ENCODE data around the gene XIRP1.
A peak's percentile ranks its signal among the peaks of the same experiment; 100 is the strongest.
"Not testable (repeated sequence)": the region's sequence is repeated elsewhere in the genome, so short reads cannot be mapped to it uniquely, and the experiment has no call there.

XIRP1 gene

GRCh38 chr3:39192490-39193092, at the start of gene XIRP1:
Gene XIRP1, minus strand, starts transcription at chr3:39192595. Its CDS starts 3,150 bp downstream, at chr3:39189445.
- peak; percentile 52 for DNase-seq

DNA sequence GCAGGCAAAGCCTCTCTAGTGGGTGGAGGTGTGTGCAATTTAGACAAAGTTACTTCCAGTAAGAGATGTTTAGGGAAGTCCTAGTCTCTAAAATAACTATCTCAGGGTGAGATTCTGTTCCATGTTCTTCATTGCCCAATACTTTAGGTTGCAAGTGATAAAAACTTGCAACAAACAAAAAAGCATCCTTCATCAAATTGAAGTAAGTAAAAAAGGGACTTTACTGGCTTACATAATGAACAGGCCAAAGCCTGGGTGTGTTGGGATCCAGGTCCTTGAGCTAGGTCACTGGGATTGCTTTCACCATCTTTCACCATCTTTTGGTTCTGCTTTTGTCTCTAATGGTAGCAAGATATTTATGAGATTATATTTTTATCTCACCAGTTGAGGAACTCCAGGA, 49.2 kb upstream of the XIRP1 start:
- no peak for DNase-seq

GRCh38 chr3:39237027-39237426, 44.6 kb upstream of the XIRP1 start:
- no peak for DNase-seq

- DNase-seq, result no peak
These were observed 42.3 kb upstream of the XIRP1 start for GRCh38 chr3:39234651-39235050.

GRCh38 chr3:39232859-39233258, 40.5 kb upstream of the XIRP1 start:
- no peak for DNase-seq

- DNase-seq, result no peak
These were observed 38.1 kb upstream of the XIRP1 start for GRCh38 chr3:39230453-39230852.

- DNase-seq, result no peak
These were observed 36.1 kb upstream of the XIRP1 start for GRCh38 chr3:39228496-39228895.

- not testable (repeated sequence) for DNase-seq
These were observed 35.2 kb upstream of the XIRP1 start for GRCh38 chr3:39227596-39227995.

GRCh38 chr3:39226106-39226741, 33.8 kb upstream of the XIRP1 start:
- no peak for DNase-seq

GRCh38 chr3:39224288-39224687, 31.9 kb upstream of the XIRP1 start:
- DNase-seq, result no peak

- no peak for DNase-seq
These were observed 30.5 kb upstream of the XIRP1 start for GRCh38 chr3:39222939-39223338.

- no peak for DNase-seq
These were observed 30.1 kb upstream of the XIRP1 start for GRCh38 chr3:39222462-39222861.

GRCh38 chr3:39221141-39221530, 28.7 kb upstream of the XIRP1 start:
- no peak for DNase-seq

- no peak for DNase-seq
These were observed 28.2 kb upstream of the XIRP1 start for GRCh38 chr3:39220407-39221140.

- no peak for DNase-seq
These were observed 27.3 kb upstream of the XIRP1 start for GRCh38 chr3:39219702-39220101.

GRCh38 chr3:39216176-39216790, 23.9 kb upstream of the XIRP1 start:
- DNase-seq, result no peak

GRCh38 chr3:39213613-39214012, 21.2 kb upstream of the XIRP1 start:
- no peak for DNase-seq

DNA sequence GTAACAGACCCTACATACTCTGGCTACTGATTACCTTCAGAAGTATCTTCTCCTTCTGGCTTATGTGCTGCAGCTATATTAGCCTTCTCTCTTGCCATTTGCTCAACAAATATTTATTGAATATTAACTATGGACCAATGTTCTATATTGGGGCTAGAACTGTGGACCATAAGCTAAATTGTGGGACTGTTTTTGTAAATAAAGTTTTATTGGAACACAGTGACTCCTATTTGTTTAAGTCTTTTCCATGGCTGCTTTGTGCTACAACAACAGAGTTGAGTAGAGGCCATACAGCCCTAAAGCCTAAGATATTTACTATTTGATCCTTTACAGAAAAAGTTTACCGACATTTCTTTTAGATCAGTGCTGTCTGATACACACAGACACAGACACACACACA, 20.3 kb upstream of the XIRP1 start:
- no peak for DNase-seq

DNA sequence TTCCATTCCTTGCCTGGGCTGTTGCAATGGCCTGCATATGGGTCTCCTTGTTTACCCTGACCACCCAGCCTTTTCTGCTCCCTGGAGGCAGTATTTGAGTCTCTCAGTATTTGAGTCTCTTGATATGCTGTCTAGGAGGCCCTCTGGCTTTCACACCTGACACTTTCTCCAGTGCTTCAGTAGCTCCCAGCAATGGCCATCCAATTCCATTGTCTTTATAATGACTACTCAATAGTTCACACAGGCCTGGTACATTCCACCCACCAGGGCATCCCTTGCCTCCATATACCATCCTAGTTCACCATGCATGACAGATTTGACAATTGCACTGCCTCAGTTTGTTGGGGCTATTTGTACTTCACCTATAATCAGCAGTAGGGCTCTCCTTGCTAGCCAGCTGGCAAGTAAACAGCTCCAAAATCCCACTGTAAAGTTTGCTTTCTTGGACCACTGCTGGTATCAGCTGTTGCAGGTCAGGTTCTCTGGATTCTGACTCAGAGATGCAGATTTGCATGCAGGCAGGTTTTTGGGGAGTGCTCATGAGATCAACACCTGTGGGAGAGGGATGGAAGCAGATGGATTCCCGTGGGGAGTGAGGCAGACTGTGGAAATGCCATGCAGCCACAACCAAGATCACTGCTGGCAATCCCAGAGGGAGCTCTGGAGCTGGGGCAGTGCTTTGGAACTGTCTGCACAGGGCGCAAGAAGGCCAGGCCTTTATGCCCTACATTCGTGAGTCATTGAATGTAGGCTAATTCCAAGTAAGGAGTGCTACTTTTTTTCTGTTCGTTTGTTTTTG, 19.1 kb upstream of the XIRP1 start:
- no peak for DNase-seq

DNA sequence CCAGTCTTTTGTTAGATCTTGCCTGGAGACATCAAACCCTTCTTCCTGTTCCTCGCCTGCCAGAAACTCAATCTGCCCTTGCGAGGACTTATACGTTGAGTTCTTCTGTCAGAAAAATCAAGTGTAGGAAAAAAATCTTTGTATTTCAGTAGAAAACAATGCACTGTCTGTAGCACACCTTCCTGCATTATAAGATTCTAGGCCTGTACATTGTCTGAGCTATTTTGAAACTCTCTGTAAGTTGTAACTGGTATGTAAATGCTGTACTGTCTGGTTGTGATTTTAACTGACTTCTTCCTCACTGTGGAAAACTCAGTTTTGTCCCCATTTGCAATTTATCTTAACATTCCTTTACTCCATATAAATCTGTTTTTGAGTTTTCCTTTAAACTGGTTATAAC, 17.7 kb upstream of the XIRP1 start:
- DNase-seq, result no peak

DNA sequence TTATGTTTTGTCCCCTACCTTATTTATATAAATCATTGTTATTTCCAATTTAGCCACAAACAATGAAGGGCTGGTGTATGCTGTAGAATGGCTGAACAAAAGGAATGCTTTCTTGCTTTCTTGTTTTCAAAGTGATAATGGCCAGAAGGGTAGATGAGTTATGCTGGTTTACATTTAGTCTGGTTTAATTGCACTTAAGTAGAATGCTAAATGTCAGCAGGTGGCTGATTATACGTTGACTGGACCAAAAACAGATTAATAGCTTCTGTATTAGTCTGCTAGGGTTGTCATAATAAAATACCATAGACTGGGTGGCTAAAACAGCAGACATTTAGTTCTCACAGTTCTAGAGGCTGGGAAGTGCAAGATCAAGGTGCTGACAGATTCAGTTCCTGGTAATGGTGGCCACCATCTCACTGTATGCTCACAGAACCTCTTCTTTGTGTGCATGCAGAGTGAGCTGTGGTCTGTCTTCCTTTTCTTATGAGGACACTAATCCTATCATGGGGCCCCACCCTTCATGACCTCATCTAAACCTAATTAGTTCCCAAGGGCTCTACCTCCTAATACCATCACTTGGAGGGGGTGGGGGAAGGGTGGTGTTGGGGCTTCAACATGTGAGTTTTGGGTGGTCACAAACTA, 17.1 kb upstream of the XIRP1 start:
- no peak for DNase-seq

DNA sequence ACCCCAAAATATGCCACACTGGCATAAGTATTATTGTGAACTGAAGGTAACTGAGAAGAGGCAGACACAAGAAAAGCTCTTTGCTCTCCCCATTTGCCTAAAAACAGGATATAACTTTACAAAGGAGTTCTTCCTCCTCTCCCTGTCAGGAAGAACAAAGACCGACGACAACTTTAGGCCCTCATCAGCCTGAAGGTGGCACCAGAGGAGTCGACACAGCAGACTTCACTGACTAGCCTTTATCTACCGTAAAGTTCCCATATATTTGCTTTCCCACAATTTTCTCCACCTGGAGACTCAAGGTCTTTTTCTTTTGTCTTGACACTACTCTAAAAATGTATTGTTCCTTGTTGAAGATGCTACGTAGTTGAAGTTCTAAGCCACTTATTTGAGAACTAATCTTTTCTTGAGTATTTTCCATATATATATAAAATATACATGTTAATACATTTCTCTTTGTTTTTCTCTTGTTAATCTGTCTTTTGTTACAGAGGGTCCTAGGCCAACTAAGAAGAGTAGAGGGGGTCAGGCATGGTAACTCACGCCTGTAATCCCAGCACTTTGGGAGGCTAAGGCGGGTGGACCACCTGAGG, 16.2 kb upstream of the XIRP1 start:
- peak; percentile 63 for DNase-seq
